A673 (cell line): ENCODE results near the gene ADD3.

ENCODE experiments used
- CTCF ChIP-seq: fragments of 300-800, 200-600 bp; sonication (generic); conservative IDR thresholded peaks from 2 replicates; pipeline ENCODE4 v1.5.1; 2017; ENCODE audit warnings: low read depth, mild to moderate bottlenecking, antibody characterized with exemption, low read length, moderate library complexity, mixed read lengths
- EZH2 ChIP-seq: fragments of 200-600 bp; sonication (generic); IDR thresholded peaks from 2 replicates; pipeline ENCODE4 v1.6.1; 2017; ENCODE audit warnings: borderline replicate concordance, low read depth, mild to moderate bottlenecking, mixed read lengths, antibody characterized with exemption, low read length; ENCODE audit not compliant: poor library complexity, severe bottlenecking

DNA sequence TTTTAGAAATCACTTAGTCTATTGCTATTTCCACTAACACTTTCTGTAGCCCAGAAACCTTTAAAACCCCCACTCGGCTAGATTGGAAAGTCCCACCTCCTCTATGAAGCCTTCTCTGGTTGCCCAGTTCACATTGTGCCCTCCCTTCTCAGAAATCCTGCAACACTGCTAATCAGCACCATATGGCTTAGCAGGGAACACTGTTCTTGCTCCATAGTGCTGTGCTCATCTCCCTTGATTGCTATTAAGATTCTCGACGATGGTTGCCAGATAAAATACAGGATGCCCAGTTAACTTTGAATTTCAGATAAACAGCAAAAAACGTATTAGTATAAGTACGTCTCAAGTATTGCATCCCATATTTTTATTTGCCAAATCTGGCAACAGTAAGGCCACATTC is 44.3 kb upstream of the ADD3 start:
- TF ChIP-seq CTCF, result no peak
- no peak for TF ChIP-seq EZH2
